ENCODE measurements around the gene GATAD1.
"Not testable (repeated sequence)": the region's sequence is repeated elsewhere in the genome, so short reads cannot be mapped to it uniquely, and the experiment has no call there.

GATAD1 gene

GRCh38 chr7:92447345-92448204 lies at the start of gene GATAD1:
Gene GATAD1 (plus strand): TSS chr7:92447482. CDS start chr7:92447730, 248 bp downstream.
- peak; percentile 50 to 60 (median 58) for DNase-seq (ENCODE audit: low read depth in 3 of 3, low spot score in 1 of 3)

- DNase-seq (ENCODE audit: low read depth in 3 of 3, low spot score in 1 of 3): no peak
Measured at GRCh38 chr7:92397542-92397941, 49.7 kb upstream of the GATAD1 start.

GRCh38 chr7:92400013-92400412 lies 47.3 kb upstream of the GATAD1 start:
- no peak for DNase-seq (ENCODE audit: low read depth in 3 of 3, low spot score in 1 of 3)

- no peak for DNase-seq (ENCODE audit: low read depth in 3 of 3, low spot score in 1 of 3)
Measured at GRCh38 chr7:92402920-92403759, 44.1 kb upstream of the GATAD1 start.

GRCh38 chr7:92403760-92404074 lies 43.6 kb upstream of the GATAD1 start:
- no peak for DNase-seq (ENCODE audit: low read depth in 3 of 3, low spot score in 1 of 3)

- no peak for DNase-seq (ENCODE audit: low read depth in 3 of 3, low spot score in 1 of 3)
Measured at GRCh38 chr7:92404170-92404614, 43.1 kb upstream of the GATAD1 start.

GRCh38 chr7:92409357-92409756 lies 37.9 kb upstream of the GATAD1 start:
- no peak for DNase-seq (ENCODE audit: low read depth in 3 of 3, low spot score in 1 of 3)

- not testable (repeated sequence) for DNase-seq (ENCODE audit: low read depth in 3 of 3, low spot score in 1 of 3)
Measured at GRCh38 chr7:92410162-92410561, 37.1 kb upstream of the GATAD1 start.

- no peak for DNase-seq (ENCODE audit: low read depth in 3 of 3, low spot score in 1 of 3)
Measured at GRCh38 chr7:92412745-92413144, 34.5 kb upstream of the GATAD1 start.

GRCh38 chr7:92413550-92413949 lies 33.7 kb upstream of the GATAD1 start:
- DNase-seq (ENCODE audit: low read depth in 3 of 3, low spot score in 1 of 3): no peak

GRCh38 chr7:92415225-92415624 lies 32.1 kb upstream of the GATAD1 start:
- no peak for DNase-seq (ENCODE audit: low read depth in 3 of 3, low spot score in 1 of 3)

- no peak for DNase-seq (ENCODE audit: low read depth in 3 of 3, low spot score in 1 of 3)
Measured at GRCh38 chr7:92417913-92418312, 29.4 kb upstream of the GATAD1 start.

GRCh38 chr7:92421676-92422435 lies 25.4 kb upstream of the GATAD1 start:
- DNase-seq (ENCODE audit: low read depth in 3 of 3, low spot score in 1 of 3): no peak

- no peak for DNase-seq (ENCODE audit: low read depth in 3 of 3, low spot score in 1 of 3)
Measured at GRCh38 chr7:92422926-92423325, 24.4 kb upstream of the GATAD1 start.

- DNase-seq (ENCODE audit: low read depth in 3 of 3, low spot score in 1 of 3): no peak
Measured at GRCh38 chr7:92423710-92424131, 23.6 kb upstream of the GATAD1 start.

- DNase-seq (ENCODE audit: low read depth in 3 of 3, low spot score in 1 of 3): no peak
Measured at GRCh38 chr7:92425311-92425947, 21.9 kb upstream of the GATAD1 start.

GRCh38 chr7:92427193-92427592 lies 20.1 kb upstream of the GATAD1 start:
- DNase-seq (ENCODE audit: low read depth in 3 of 3, low spot score in 1 of 3): no peak

- no peak for DNase-seq (ENCODE audit: low read depth in 3 of 3, low spot score in 1 of 3)
Measured at GRCh38 chr7:92432299-92432946, 14.9 kb upstream of the GATAD1 start.

- no peak for DNase-seq (ENCODE audit: low read depth in 3 of 3, low spot score in 1 of 3)
Measured at GRCh38 chr7:92433019-92433418, 14.3 kb upstream of the GATAD1 start.

- no peak for DNase-seq (ENCODE audit: low read depth in 3 of 3, low spot score in 1 of 3)
Measured at GRCh38 chr7:92435542-92435941, 11.7 kb upstream of the GATAD1 start.
